ENCODE data around the gene DST. TPM values are rescaled to one million over a fixed set of nuclear protein-coding genes. Genes with fewer than 3 reads are reported as not detected.

The DST gene
- total and polyA plus RNA-seq, 2 of the 8 experiments (the other 6 are each of a cell fraction or from before 2014, with no cell fraction given) = 49.4 to 116 TPM

DNA sequence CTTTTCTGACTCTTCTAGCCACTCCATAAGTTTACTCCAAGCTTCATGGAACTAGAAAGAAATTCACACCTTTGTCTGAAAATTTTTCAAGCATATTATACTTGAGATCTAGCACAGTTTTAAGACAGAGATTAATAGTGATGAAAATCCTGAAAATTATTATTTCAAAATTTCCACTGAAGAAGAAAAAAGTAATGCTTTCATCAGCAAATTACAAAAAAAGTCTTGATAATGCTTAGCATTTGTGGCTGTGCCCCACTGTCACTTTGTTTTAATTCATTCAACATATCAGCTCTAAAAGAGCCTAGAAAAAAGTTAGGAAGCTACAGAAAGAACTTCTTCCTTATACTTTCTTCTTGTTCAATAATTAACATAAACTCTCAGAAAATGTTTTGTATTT, 153.1 kb downstream of the DST start (continued):
- TF ChIP-seq CHD2 (IDR thresholded peaks at IDR 0.05; ENCODE audit: low read length) = no peak
